HepG2 (cell line): ENCODE measurements around the gene TAP1. TPM values are rescaled to one million over a fixed set of nuclear protein-coding genes. Genes with fewer than 3 reads are reported as not detected.

Source experiments
- ATRX ChIP-seq: sonication (generic); formaldehyde crosslinking; IDR thresholded peaks from 2 replicates; pipeline ENCODE4 v1.4.0; 2020; ENCODE audit warnings: missing genetic modification reagents, borderline replicate concordance
- BRF2 ChIP-seq: sonication (generic); formaldehyde crosslinking; IDR thresholded peaks from 2 replicates; pipeline ENCODE4 v1.8.1; 2022; ENCODE audit warnings: mild to moderate bottlenecking, missing genetic modification reagents
- CAMTA2 ChIP-seq: sonication (generic); formaldehyde crosslinking; IDR thresholded peaks from 2 replicates; pipeline ENCODE4 v1.4.0; 2020; ENCODE audit warnings: mild to moderate bottlenecking, missing genetic modification reagents, borderline replicate concordance
- E2F5 ChIP-seq: sonication (generic); formaldehyde crosslinking; conservative IDR thresholded peaks from 2 replicates; pipeline ENCODE4 v1.4.0; 2020; ENCODE audit warnings: missing genetic modification reagents
- GABPB1 ChIP-seq: IDR thresholded peaks from 2 replicates; pipeline ENCODE4 v1.6.1; 2016; ENCODE audit warnings: mild to moderate bottlenecking, missing genetic modification reagents, moderate library complexity, missing compliant biosample characterization
- GTF3A ChIP-seq: sonication (generic); formaldehyde crosslinking; conservative IDR thresholded peaks from 2 replicates; pipeline ENCODE4 v1.4.0; 2020; ENCODE audit warnings: mild to moderate bottlenecking, missing genetic modification reagents
- HOMEZ ChIP-seq: IDR thresholded peaks from 2 replicates; pipeline ENCODE4 v1.6.1; 2016; ENCODE audit warnings: low read depth
- MIXL1 ChIP-seq: IDR thresholded peaks from 2 replicates; pipeline ENCODE4 v1.6.1; 2016
- NBN ChIP-seq: fragments of 450-650 bp; conservative IDR thresholded peaks from 2 replicates; pipeline ENCODE4 v1.6.1; 2017
- NR2F6 ChIP-seq, 2 experiments: IDR thresholded peaks; 2 replicates each; pipeline ENCODE4 v1.6.1; 2016; ENCODE audit warnings: antibody characterized with exemption in 1 of 2, mild to moderate bottlenecking in 1 of 2
- POLR2G ChIP-seq: fragments of 200-400 bp; formaldehyde crosslinking; IDR thresholded peaks from 2 replicates; pipeline ENCODE4 v1.6.1; 2018; ENCODE audit warnings: mild to moderate bottlenecking, low read depth, low read length, moderate library complexity
- SMYD3 ChIP-seq: sonication (generic); formaldehyde crosslinking; IDR thresholded peaks from 2 replicates; pipeline ENCODE4 v1.8.1; 2023; ENCODE audit warnings: mild to moderate bottlenecking, missing genetic modification reagents
- SP1 ChIP-seq, 2 experiments: fragments of 450-650 bp in 1 of 2; sonication (generic) in 1 of 2; formaldehyde crosslinking in 1 of 2; IDR thresholded peaks; 2 replicates each; pipeline versions ENCODE4 v1.4.0 to v1.6.1; 2016 to 2020; ENCODE audit warnings: missing genetic modification reagents in 1 of 2
- TAF15 ChIP-seq: fragments of 200-400 bp; formaldehyde crosslinking; IDR thresholded peaks from one replicate; pipeline ENCODE4 v1.6.1; 2018; ENCODE audit warnings: mild to moderate bottlenecking, low read depth, low read length; ENCODE audit not compliant: poor library complexity, severe bottlenecking
- ZBTB20 ChIP-seq: sonication (generic); formaldehyde crosslinking; IDR thresholded peaks from 2 replicates; pipeline ENCODE4 v1.8.1; 2023; ENCODE audit warnings: missing genetic modification reagents, low read depth, mild to moderate bottlenecking, borderline replicate concordance
- ZBTB42 ChIP-seq: sonication (generic); formaldehyde crosslinking; IDR thresholded peaks from 2 replicates; pipeline ENCODE4 v1.5.0; 2020; ENCODE audit warnings: mild to moderate bottlenecking, missing genetic modification reagents
- ZNF180 ChIP-seq: sonication (generic); formaldehyde crosslinking; IDR thresholded peaks from 2 replicates; pipeline ENCODE4 v1.4.0; 2020; ENCODE audit warnings: low read depth, missing genetic modification reagents, borderline replicate concordance
- ZNF280B ChIP-seq: sonication (generic); formaldehyde crosslinking; IDR thresholded peaks from 2 replicates; pipeline ENCODE4 v1.5.0; 2020; ENCODE audit warnings: missing genetic modification reagents, mild to moderate bottlenecking, borderline replicate concordance
- ZNF354B ChIP-seq: sonication (generic); formaldehyde crosslinking; IDR thresholded peaks from 2 replicates; pipeline ENCODE4 v1.8.0; 2022; ENCODE audit warnings: mild to moderate bottlenecking, missing genetic modification reagents
- ZSCAN12 ChIP-seq: sonication (generic); formaldehyde crosslinking; IDR thresholded peaks from 2 replicates; pipeline ENCODE4 v1.9.0; 2021; ENCODE audit warnings: mild to moderate bottlenecking, missing genetic modification reagents
- ZSCAN22 ChIP-seq: sonication (generic); formaldehyde crosslinking; IDR thresholded peaks from 2 replicates; pipeline ENCODE4 v1.4.0; 2020; ENCODE audit warnings: mild to moderate bottlenecking, missing genetic modification reagents
- polyA plus RNA-seq, 8 experiments: library from polyadenylated mRNA; depleted of rRNA in 3 of 8; stranded (reverse) in 7 of 8; unstranded in 1 of 8; fragments of >200 nt; fragmentation: Illumina TruSeq in 4 of 8; extraction: Trizol in 4 of 8; gene quantifications; 2 replicates each; pipeline versions ENCODE4 v1.2.1 to v1.2.3, GENCODE V29; 2011 to 2016; ENCODE audit warnings: low read depth in 4 of 8, missing spikeins in 1 of 8, mixed read lengths in 1 of 8; ENCODE audit not compliant: insufficient read depth in 1 of 8
- total RNA-seq, 5 experiments: library from RNA; depleted of rRNA; stranded (reverse); fragments of >200 nt; fragmentation: Illumina TruSeq; extraction: Trizol; gene quantifications; 2 replicates each; pipeline ENCODE4 v1.2.3, GENCODE V29; 2016; ENCODE audit warnings: low read depth in 1 of 5

The TAP1 gene
- total and polyA plus RNA-seq, 2 of the 13 experiments (the other 11 are each of a cell fraction or from before 2014, with no cell fraction given): 31.2 to 52.2 TPM

- TF ChIP-seq E2F5 (CRISPR knock-in tag): 0 out of 2 replicates have a peak, but pooled peaks have one; percentile 8
- TF ChIP-seq ZBTB42 (CRISPR knock-in tag): no peak
- TF ChIP-seq ZBTB20 (CRISPR knock-in tag): no peak
- TF ChIP-seq NR2F6 (IDR thresholded peaks at IDR 0.05): no peak
- no peak for TF ChIP-seq NR2F6 (CRISPR knock-in tag; IDR thresholded peaks at IDR 0.05)
- TF ChIP-seq CAMTA2 (CRISPR knock-in tag): no peak
- TF ChIP-seq GABPB1 (CRISPR knock-in tag): 0 out of 2 replicates have a peak, but pooled peaks have one; percentile 31
- TF ChIP-seq SP1 (IDR thresholded peaks at IDR 0.05): no peak
- no peak for TF ChIP-seq SP1 (CRISPR knock-in tag; IDR thresholded peaks at IDR 0.05)
- TF ChIP-seq HOMEZ (CRISPR knock-in tag): no peak
- no peak for TF ChIP-seq BRF2 (CRISPR knock-in tag)
- TF ChIP-seq NBN: no peak
- TF ChIP-seq ZSCAN22 (CRISPR knock-in tag): no peak
- TF ChIP-seq ZSCAN12 (CRISPR knock-in tag): no peak
- TF ChIP-seq GTF3A: no peak
- no peak for TF ChIP-seq ATRX (CRISPR knock-in tag)
- TF ChIP-seq ZNF354B: no peak
- TF ChIP-seq POLR2G: no peak
- TF ChIP-seq ZNF280B (CRISPR knock-in tag): no peak
- TF ChIP-seq TAF15: no peak
- TF ChIP-seq ZNF180: no peak
- TF ChIP-seq MIXL1 (CRISPR knock-in tag): peak; percentile 40; the same call in 1 of the 2 replicates
- TF ChIP-seq SMYD3 (CRISPR knock-in tag): no peak
These were observed 56.4 kb downstream of the TAP1 start (continued) for GRCh38 chr6:32796848-32797776.
